MM.1S (cell line): ENCODE measurements around the gene ANTXR1.
A peak's percentile ranks its signal among the peaks of the same experiment; 100 is the strongest.

Source experiments
- DNase-seq: peaks from one replicate; pipeline ENCODE4 v3.0.0-alpha.2; 2015
- H2AFZ ChIP-seq: fragments of 300-600 bp; sonication (generic); 2 replicates; pipeline ENCODE4 v1.6.0; 2016; ENCODE audit warnings: antibody characterized with exemption, low read length
- H3F3A ChIP-seq: fragments of 300-600 bp; sonication (generic); 2 replicates; pipeline ENCODE4 v1.6.1; 2016; ENCODE audit warnings: mild to moderate bottlenecking, antibody characterized with exemption, low read length, moderate library complexity, mixed read lengths; ENCODE audit not compliant: insufficient read depth
- H3K27ac ChIP-seq: fragments of 300-600 bp; sonication (generic); 2 replicates; pipeline ENCODE4 v1.5.1; 2016; ENCODE audit warnings: mild to moderate bottlenecking, low read length
- H3K27me3 ChIP-seq: fragments of 300-600 bp; sonication (generic); replicated peaks from 2 replicates; pipeline ENCODE4 v1.6.0; 2016; ENCODE audit warnings: low read length; ENCODE audit not compliant: insufficient read depth
- H3K36me3 ChIP-seq: fragments of 300-600 bp; sonication (generic); replicated peaks from 2 replicates; pipeline ENCODE4 v1.6.1; 2016; ENCODE audit warnings: mild to moderate bottlenecking, low read length, mixed read lengths; ENCODE audit not compliant: insufficient read depth
- H3K4me1 ChIP-seq: fragments of 300-600 bp; sonication (generic); 2 replicates; pipeline ENCODE4 v1.6.1; 2016; ENCODE audit warnings: low read length, mixed read lengths
- H3K4me2 ChIP-seq: fragments of 300-600 bp; sonication (generic); 2 replicates; pipeline ENCODE4 v1.6.0; 2016; ENCODE audit warnings: low read depth, low read length
- H3K4me3 ChIP-seq: fragments of 300-600 bp; sonication (generic); 2 replicates; pipeline ENCODE4 v1.5.1; 2016; ENCODE audit warnings: low read length, mixed read lengths
- H3K79me2 ChIP-seq: fragments of 300-600 bp; sonication (generic); 2 replicates; pipeline ENCODE4 v1.6.1; 2016; ENCODE audit warnings: mixed run types, low read length, mixed read lengths
- H3K9ac ChIP-seq: fragments of 300-600 bp; sonication (generic); 2 replicates; pipeline ENCODE4 v1.6.1; 2016; ENCODE audit warnings: low read length, mixed read lengths
- H3K9me2 ChIP-seq: fragments of 300-600 bp; sonication (generic); replicated peaks from 2 replicates; pipeline ENCODE4 v1.6.1; 2016; ENCODE audit warnings: mild to moderate bottlenecking, low read length, mixed read lengths; ENCODE audit not compliant: insufficient read depth
- H3K9me3 ChIP-seq: fragments of 300-600 bp; sonication (generic); replicated peaks from 2 replicates; pipeline ENCODE4 v1.6.1; 2016; ENCODE audit warnings: mild to moderate bottlenecking, low read length, mixed read lengths; ENCODE audit not compliant: insufficient read depth
- H4K20me1 ChIP-seq: fragments of 300-600 bp; sonication (generic); 2 replicates; pipeline ENCODE4 v1.6.1; 2016; ENCODE audit warnings: mild to moderate bottlenecking, low read length, moderate library complexity, mixed read lengths; ENCODE audit not compliant: insufficient read depth
- EZH2 ChIP-seq: fragments of 300-600 bp; sonication (generic); optimal IDR thresholded peaks from 2 replicates; pipeline ENCODE3; 2017; ENCODE audit warnings: low read depth, mild to moderate bottlenecking, antibody characterized with exemption, low read length, mixed read lengths
- EZH2phosphoT487 ChIP-seq: fragments of 300-600 bp; sonication (generic); IDR thresholded peaks from 2 replicates; pipeline ENCODE4 v1.6.1; 2018; ENCODE audit warnings: antibody characterized with exemption, low read length
- TF ChIP-seq, protein P1 (sequence below): fragments of 300-600 bp; sonication (generic); IDR thresholded peaks from 2 replicates; pipeline ENCODE4 v1.5.1; 2016; ENCODE audit warnings: antibody characterized with exemption, low read length, mixed read lengths

ANTXR1 gene

DNA sequence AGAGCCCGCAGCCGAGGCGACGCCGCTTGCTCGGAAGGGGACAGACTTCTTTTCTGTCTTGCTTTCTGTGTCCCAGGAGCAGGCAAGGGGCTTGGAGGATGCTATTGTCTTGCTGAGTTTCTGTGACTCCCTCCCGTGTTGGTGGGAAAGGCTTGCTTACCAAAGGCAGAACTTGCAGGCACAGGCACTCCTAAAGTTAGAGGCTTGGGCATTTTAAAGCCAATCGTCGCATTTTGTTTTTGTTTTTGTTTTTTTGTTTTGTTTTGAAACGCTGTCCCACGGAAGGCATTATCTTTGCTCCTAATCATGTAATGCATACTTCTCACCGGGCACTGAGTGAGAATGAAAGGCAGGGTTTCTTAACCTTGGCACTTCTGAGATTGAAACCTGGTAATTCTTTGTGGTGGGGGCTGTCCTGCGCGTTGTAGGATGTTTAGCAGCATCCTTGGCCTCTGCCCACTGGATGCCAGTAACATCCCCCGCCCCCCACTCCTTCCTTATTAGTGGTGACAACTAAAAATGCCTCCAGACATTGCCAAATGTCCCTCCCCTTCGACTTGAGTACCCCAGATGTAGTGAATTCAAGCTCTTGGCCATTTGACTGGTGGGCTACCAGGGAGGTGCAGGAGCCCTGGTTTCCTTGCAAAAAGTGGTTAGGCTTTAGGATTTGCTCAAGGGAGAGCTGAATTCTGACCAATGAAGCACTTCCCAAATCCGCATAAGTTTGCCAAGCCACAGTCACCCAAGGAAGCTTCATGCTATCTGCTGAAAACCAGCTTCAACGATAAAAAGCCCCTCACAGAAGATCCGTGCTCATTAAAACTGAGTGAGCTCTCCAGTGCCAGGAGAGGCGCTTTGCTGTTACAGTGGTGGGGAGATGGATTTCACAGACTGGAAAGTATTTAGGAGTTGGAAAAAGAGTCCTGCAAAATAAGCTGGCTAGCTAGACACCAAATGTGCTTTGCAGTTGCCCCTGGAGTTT, 1.2 kb downstream of the ANTXR1 start:
- Histone ChIP-seq H3K4me2 (peak overlapping the region; percentile 99), H4K20me1 (no peaks in the 10 kb centered on the region), H3K4me1 (peaks cover 7% of the 10 kb centered on the region; the same call in 1 of the 2 replicates), H3F3A (no peaks in the 10 kb centered on the region), H3K9me3 (no peaks in the 10 kb centered on the region), H3K27me3 (peaks cover 6% of the 10 kb centered on the region; the same call in 1 of the 2 replicates), H3K36me3 (no peaks in the 10 kb centered on the region), H3K9ac (no peak overlapping the region), H3K4me3 (peak overlapping the region; percentile 81), H3K27ac (no peak overlapping the region), H2AFZ (peak overlapping the region; percentile 87), H3K9me2 (no peaks in the 10 kb centered on the region), H3K79me2 (no peaks in the 10 kb centered on the region)
- TF ChIP-seq EZH2 (no peak), EZH2phosphoT487 (no peak)
- TF ChIP-seq, protein P1, sequence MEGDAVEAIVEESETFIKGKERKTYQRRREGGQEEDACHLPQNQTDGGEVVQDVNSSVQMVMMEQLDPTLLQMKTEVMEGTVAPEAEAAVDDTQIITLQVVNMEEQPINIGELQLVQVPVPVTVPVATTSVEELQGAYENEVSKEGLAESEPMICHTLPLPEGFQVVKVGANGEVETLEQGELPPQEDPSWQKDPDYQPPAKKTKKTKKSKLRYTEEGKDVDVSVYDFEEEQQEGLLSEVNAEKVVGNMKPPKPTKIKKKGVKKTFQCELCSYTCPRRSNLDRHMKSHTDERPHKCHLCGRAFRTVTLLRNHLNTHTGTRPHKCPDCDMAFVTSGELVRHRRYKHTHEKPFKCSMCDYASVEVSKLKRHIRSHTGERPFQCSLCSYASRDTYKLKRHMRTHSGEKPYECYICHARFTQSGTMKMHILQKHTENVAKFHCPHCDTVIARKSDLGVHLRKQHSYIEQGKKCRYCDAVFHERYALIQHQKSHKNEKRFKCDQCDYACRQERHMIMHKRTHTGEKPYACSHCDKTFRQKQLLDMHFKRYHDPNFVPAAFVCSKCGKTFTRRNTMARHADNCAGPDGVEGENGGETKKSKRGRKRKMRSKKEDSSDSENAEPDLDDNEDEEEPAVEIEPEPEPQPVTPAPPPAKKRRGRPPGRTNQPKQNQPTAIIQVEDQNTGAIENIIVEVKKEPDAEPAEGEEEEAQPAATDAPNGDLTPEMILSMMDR = no peak
- peak; percentile 11 for DNase-seq

GRCh38 chr2:69017080-69017479, 4.1 kb downstream of the ANTXR1 start:
- Histone ChIP-seq H3K27me3 (peaks cover 6% of the 10 kb centered on the region; the same call in 1 of the 2 replicates), H3K9me2 (no peaks in the 10 kb centered on the region), H3F3A (no peaks in the 10 kb centered on the region), H3K36me3 (no peaks in the 10 kb centered on the region), H3K4me1 (peaks cover 7% of the 10 kb centered on the region; the same call in 1 of the 2 replicates), H4K20me1 (no peaks in the 10 kb centered on the region), H3K9me3 (no peaks in the 10 kb centered on the region), H3K79me2 (no peaks in the 10 kb centered on the region), H3K27ac (no peak overlapping the region), H3K4me2 (no peak overlapping the region), H3K9ac (no peak overlapping the region), H2AFZ (no peak overlapping the region), H3K4me3 (no peak overlapping the region)
- no peak for DNase-seq
- TF ChIP-seq, protein P1 = no peak
- no peak for TF ChIP-seq EZH2phosphoT487
- TF ChIP-seq EZH2 = no peak

- Histone ChIP-seq H3K4me3 (no peak overlapping the region), H3K9me3 (no peaks in the 10 kb centered on the region), H4K20me1 (no peaks in the 10 kb centered on the region), H3K4me1 (peaks cover 7% of the 10 kb centered on the region; the same call in 1 of the 2 replicates), H3K36me3 (no peaks in the 10 kb centered on the region), H3K27ac (no peak overlapping the region), H3K79me2 (no peaks in the 10 kb centered on the region), H3F3A (no peaks in the 10 kb centered on the region), H3K9me2 (no peaks in the 10 kb centered on the region), H3K9ac (no peak overlapping the region), H3K4me2 (no peak overlapping the region), H3K27me3 (peaks cover 6% of the 10 kb centered on the region; the same call in 1 of the 2 replicates), H2AFZ (no peak overlapping the region)
- TF ChIP-seq, protein P1 = no peak
- TF ChIP-seq EZH2 = no peak
- TF ChIP-seq EZH2phosphoT487 = no peak
- DNase-seq = no peak
These were observed 4.9 kb downstream of the ANTXR1 start for GRCh38 chr2:69017835-69018234.
